Bronchial epithelial cell (primary cell): ENCODE measurements around the gene TMEM255B. TPM values are rescaled to one million over a fixed set of nuclear protein-coding genes. Genes with fewer than 3 reads are reported as not detected.

Experiments used
- DNase-seq: peaks from one replicate; pipeline ENCODE4 v3.0.0-alpha.2; 2010; ENCODE audit warnings: low read depth
- FAIRE-seq: peaks from 2 replicates; lab custom pipeline; 2011; peaks lifted over from hg19 to GRCh38; lab: Jason Lieb, UNC
- H3K27me3 ChIP-seq: 2 replicates; pipeline ENCODE4 v1.5.1; 2011; ENCODE audit warnings: low read length; ENCODE audit not compliant: control insufficient read depth, insufficient read depth
- H3K36me3 ChIP-seq: 2 replicates; pipeline ENCODE4 v1.5.1; 2011; ENCODE audit warnings: low read length; ENCODE audit not compliant: control insufficient read depth, insufficient read depth
- H3K4me3 ChIP-seq: 2 replicates; pipeline ENCODE4 v1.5.1; 2011; ENCODE audit warnings: mild to moderate bottlenecking, low read depth, low read length, control low read depth
- CTCF ChIP-seq: IDR thresholded peaks from 2 replicates; pipeline ENCODE4 v1.5.1; 2011; ENCODE audit warnings: mild to moderate bottlenecking, moderate library complexity, low read length, control low read depth, inconsistent platforms; ENCODE audit not compliant: insufficient read depth, severe bottlenecking
- total RNA-seq: library from RNA; depleted of rRNA; stranded (reverse); fragments of >200 nt; gene quantifications from 2 replicates; pipeline ENCODE4 v1.2.1, GENCODE V29; 2014

The TMEM255B gene
- total RNA-seq, 1 donor from 2014 or later = 5.3 TPM

GRCh38 chr13:113784645-113785024 lies 25.6 kb downstream of the TMEM255B start:
- H3K36me3 ChIP-seq = no peaks in the 10 kb centered on the region
- no peak overlapping the region for H3K4me3 ChIP-seq
- no peak for FAIRE-seq
- H3K27me3 ChIP-seq = no peaks in the 10 kb centered on the region
- no peak for TF ChIP-seq CTCF
- peak; percentile 10 for DNase-seq

DNA sequence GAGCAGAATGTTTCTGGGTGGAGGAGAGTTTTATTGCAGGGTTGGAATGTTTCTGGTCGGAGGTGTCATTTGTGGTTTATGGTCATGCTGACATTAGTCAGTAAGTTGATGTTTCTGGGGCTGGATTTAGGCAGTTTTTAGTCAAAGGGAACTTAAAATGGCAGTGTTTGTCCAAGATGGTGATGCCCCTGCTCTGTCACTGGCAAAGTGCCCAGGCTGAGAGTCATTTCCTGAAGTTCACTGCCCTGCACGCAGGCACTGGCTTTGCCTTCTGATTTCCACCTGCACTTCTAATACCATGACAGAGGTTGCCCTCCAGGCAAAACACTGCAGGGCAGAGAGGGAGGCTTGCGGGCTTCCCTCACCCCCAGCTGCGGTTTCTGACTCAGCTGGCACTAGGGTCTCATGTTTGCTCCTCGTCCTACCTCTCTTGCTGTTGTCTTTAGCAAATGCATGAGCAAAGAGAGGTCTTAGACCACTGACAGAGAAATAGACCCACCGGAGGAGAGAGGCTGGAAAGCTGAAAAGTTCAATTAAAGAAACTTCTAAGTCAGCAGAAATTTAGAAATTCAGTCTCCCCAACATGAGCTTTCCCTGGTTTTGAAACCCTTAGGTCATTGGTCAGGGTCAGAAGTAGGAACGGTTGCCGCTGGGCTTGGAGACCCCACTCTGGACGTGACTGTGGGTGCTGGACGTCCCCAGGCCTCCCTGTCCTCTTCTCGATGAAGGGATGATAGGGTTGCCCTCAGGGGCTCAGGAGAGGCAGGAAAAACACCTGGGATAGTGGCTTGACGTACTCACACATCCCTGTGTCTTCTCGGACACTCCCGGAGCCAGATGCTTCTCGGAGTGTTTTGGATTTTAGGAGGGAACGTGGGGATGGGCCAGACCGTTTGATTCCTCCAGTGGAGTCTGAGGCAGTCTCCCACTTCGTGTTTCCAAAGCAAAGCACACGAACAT lies 26.3 kb downstream of the TMEM255B start:
- no peak overlapping the region for H3K4me3 ChIP-seq
- TF ChIP-seq CTCF = no peak
- peak; percentile 87 for DNase-seq
- FAIRE-seq = peak; percentile 18
- no peaks in the 10 kb centered on the region for H3K27me3 ChIP-seq
- H3K36me3 ChIP-seq = no peaks in the 10 kb centered on the region

DNA sequence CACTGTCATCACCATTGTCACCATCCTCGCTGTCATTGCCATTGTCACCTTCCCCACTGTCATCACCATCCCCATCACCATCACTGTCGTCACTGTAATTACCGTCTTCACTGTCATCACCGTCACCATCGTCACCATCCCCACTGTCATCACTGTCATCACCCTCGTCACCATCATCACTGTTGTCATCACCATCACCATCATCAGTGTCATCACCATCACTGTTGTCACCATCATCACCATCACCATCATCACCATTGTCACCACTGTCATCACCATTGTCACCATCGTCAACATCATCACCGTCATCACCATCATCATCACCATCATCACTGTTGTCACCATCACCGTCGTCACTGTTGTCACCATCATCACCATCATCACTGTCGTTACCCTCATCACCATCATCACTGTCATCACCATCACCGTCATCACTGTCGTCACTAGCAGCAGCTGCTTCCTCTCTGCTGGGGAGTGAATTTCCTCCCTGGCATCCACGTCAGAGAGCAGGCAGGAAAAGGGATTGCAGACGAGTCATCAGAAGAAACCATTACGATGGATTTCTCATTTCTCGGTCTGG lies 27.3 kb downstream of the TMEM255B start:
- peak; percentile 18 for DNase-seq

GRCh38 chr13:113787694-113788093 lies 28.7 kb downstream of the TMEM255B start:
- no peak for DNase-seq
- FAIRE-seq = no peak
- H3K27me3 ChIP-seq = no peaks in the 10 kb centered on the region
- no peak for TF ChIP-seq CTCF
- H3K4me3 ChIP-seq = no peak overlapping the region
- H3K36me3 ChIP-seq = no peaks in the 10 kb centered on the region

More for the DNA sequence above, 27.3 kb downstream of the TMEM255B start:
- no peak for TF ChIP-seq CTCF
- no peaks in the 10 kb centered on the region for H3K36me3 ChIP-seq
- no peaks in the 10 kb centered on the region for H3K27me3 ChIP-seq
- H3K4me3 ChIP-seq = no peak overlapping the region
- peak; percentile 99 for FAIRE-seq

DNA sequence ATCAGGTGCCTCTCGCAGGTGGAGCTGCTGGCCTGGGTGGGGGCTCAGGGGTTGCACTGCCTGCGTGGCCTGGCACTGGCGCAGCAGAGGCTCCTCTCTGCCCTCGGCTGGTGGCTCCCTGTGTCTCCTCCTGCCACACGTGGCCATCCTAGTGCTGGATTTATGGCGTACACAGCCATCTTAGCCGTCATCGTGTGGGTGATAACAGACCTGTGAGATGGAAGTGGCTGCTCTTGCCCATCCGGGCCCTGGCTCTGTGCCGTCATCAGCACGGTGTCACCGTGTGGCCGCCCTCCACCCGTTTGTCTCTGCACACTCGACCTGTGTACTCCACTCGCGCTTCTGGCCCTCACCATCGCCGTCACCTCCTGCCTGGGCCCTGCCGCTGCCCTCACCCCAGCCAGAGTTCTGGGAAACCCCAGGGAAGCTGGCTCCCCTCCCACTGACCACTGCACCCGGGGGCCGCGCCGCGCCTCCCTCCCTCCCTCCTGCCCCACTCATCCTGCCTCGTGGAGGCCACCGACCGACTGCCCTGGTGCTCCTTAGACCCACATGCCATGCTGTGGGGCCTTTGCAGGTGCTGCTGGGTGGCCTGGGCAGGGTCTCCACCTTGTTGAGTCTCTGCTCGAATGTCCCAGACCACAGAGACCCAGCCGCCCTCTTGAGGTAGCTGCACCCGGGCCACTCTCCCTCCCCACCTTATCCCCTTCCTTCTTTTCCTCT lies 29.5 kb downstream of the TMEM255B start:
- Histone ChIP-seq H3K27me3 (no peaks in the 10 kb centered on the region), H3K4me3 (no peak overlapping the region), H3K36me3 (no peaks in the 10 kb centered on the region)
- TF ChIP-seq CTCF = no peak
- DNase-seq = no peak
- FAIRE-seq = no peak
